Femur (tissue), 1 donor: ENCODE results near the gene SNED1.

ENCODE experiments used
- DNase-seq: peaks from one replicate; pipeline ENCODE4 v3.0.0-alpha.2; 2017

SNED1 gene

GRCh38 chr2:240997856-240998705 lies at the start of gene SNED1:
Gene SNED1 (plus strand): TSS chr2:240998618. CDS start chr2:240998838, 220 bp downstream.
- peak; percentile 80 for DNase-seq

- DNase-seq = peak; percentile 19
Measured at GRCh38 chr2:240948905-240949790, 49.3 kb upstream of the SNED1 start.

DNA sequence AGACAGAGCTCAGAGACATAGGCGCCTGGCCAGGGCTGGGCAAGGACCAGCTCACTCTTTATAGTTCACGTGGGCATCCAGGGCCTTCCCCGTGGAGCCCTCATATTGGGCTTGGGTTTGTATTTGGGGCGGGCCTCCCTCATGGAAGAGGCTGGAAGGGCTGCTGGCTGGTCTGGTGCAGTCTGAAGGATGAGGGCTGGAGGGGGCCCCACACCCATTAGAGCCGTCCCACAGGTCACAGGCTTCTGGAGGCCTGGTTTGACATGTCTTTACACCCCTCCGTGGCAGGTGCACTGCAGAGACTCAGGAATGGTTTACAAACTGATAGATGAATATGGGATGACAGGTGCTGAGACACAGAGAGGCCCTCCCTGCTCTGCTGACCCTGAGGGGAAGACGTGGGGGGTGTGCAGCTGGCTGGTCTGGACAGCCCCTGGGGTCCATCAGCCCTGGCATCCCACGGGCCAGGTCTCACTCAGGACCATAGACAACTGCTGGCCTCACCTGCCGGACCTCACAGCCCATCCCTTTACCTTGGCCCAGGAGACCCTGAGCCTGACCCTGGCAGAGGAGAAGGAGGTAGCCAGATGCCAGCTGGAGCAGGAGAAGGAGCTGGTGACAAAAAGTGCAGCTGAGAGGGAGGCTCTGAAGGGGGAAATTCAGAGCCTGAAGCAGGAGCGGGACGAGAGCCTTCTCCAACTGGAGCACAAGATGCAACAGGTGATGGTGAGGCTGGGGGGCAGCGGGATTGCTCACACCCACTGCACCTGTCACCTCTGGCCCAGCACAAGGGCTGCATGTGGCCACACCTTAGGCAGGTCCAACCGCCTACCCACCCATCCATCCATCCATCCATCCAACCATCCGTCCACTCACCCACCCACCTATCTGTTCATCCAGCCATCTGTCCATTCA lies 48.4 kb upstream of the SNED1 start:
- DNase-seq = peak; percentile 7

- no peak for DNase-seq
Measured at GRCh38 chr2:240951045-240951594, 47.3 kb upstream of the SNED1 start.

GRCh38 chr2:240952496-240953246 lies 45.7 kb upstream of the SNED1 start:
- peak; percentile 13 for DNase-seq

- peak; percentile 15 for DNase-seq
Measured at GRCh38 chr2:240953426-240954410, 44.7 kb upstream of the SNED1 start.

DNA sequence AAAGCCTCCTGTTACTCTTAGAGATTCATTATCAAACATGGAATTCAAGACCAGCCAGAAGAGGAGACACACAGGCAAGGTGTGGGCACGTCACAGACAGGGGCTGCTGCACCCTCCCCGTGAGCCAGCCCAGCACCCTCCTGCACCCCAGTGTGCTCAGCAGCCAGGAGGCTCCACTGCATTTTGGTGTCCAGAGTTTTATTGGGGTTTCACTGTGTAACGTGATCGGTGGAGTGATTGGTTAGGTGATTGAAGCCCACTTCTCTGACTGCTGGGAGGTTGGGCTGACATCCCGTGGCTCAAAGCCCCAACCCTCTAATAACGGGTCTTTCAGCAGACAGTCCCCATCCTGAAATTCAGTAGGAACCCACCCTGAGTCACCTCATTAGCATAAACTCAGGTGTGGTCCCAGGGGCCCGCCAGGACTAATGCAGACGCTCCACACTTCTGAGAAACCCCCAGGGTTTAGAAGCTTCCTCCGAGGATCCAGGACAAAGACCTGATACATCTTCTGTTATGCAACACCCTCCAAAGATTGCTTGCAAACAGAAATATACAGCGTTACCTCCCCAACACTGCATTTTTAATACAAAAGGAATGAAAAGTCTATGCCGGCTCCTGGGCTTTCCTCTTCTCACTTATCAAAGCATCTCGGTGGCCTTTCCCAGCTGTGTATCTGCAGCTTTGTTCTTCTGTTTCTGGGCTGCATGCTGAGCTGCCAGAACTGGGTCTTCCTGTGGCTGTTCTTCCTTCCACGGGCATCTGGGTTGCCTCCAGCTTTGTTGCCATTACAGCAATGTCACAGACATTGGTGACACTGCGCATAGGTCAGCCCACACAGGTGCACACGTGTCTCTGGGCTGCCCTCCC lies 43.7 kb upstream of the SNED1 start:
- peak; percentile 6 for DNase-seq

- DNase-seq = peak; percentile 14
Measured at GRCh38 chr2:240955306-240956170, 42.9 kb upstream of the SNED1 start.

- peak; percentile 28 for DNase-seq
Measured at GRCh38 chr2:240956171-240956934, 42.1 kb upstream of the SNED1 start.

DNA sequence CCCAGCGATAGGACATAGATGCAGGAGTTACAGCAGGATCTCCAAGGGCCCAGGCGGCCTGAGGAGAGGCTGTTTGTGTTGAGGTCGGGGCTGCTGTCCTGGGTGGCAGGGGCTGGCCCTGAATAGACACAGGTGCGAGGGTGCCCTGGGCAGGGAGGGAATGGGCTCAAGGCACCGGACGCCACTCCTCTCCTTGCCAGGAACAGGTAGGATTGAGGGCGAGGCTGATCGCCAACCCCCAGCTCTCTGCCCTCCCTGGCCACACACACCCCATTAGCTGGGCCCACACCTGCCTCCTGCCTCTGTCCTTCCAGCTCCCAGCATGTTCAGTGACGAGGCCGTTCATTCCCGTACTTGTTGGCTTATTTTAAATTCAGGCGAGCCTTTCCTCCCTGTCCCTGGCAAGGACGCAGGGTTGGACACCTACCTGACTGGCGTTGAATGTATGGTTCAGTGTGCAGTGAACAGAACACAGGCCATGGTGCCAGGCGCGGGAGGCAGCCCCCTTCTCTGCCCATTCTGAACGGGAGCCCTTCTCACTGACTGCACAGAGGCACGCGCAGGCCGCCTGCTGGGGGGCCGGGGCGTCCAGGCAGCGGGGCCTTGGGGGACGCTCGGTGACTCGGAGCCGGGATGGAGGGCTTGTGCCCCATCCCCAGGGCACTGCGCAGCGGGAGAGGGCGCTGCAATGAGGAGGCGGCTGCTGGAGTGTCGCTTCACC lies 41.3 kb upstream of the SNED1 start:
- DNase-seq = peak; percentile 40

GRCh38 chr2:240957656-240958365 lies 40.6 kb upstream of the SNED1 start:
- DNase-seq = peak; percentile 60

DNA sequence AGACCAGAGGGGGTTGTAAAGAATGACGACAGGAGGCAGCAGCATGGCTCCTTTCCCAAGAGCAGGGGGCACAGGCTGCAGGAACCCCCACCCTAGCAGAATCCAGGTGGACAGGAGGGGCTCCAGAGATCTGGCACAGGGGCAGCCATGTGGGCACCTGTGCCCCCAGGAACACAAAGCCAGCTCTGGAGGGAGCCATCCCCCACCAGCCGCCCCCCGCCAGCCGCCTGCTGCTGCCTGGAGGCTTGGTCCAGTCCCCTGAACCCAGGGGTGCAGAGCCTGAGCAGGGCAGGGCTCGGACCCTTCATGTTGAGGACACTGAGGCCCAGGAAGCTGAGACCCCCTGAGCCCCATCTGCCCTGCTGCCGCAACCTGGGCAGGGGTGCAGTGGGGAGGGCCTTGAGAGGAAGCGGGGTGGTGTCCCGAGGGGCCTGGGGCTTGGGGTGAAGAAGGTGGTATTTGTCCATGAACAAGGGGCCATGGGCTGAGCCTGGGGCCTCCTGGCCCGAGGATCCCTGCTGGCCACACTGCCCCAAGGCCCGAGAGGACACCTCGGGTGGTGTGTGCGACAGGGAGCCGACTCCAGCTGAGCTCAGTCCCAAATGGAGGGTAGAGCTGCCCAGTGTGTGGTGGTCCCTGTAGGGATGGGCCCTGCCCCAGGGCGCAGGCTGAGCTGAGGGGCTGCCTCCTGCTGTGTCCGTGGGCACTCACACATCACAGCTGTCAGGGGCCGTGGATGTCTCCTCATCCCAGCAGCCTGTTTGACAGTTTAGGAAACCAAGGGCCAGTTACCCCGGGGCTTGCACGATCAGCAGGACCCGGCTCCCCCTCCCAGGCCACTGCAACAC lies 39.8 kb upstream of the SNED1 start:
- peak; percentile 20 for DNase-seq

GRCh38 chr2:240959214-240959940 lies 39.0 kb upstream of the SNED1 start:
- peak; percentile 16 for DNase-seq

GRCh38 chr2:240959941-240960308 lies 38.5 kb upstream of the SNED1 start:
- no peak for DNase-seq
